HL-60 (cell line): ENCODE data around the gene GFPT1.

Experiments used
- DNase-seq, 2 experiments: peaks; one replicate each; pipeline ENCODE4 v3.0.0-alpha.2; 2010 to 2020; ENCODE audit warnings: low read depth in 1 of 2, low spot score in 1 of 2
- H3K27ac ChIP-seq: fragments of 250-450 bp; sonication (Bioruptor Pico); replicated peaks from 2 replicates; pipeline ENCODE4 v1.5.1; 2020; ENCODE audit warnings: mild to moderate bottlenecking, moderate library complexity
- H3K27me3 ChIP-seq: fragments of 250-450 bp; sonication (Bioruptor Pico); 2 replicates; pipeline ENCODE4 v1.5.1; 2021; ENCODE audit warnings: mild to moderate bottlenecking, moderate library complexity; ENCODE audit not compliant: insufficient read depth, poor library complexity, severe bottlenecking
- H3K4me3 ChIP-seq: replicated peaks from 2 replicates; pipeline ENCODE4 v1.5.1; 2011; ENCODE audit warnings: mild to moderate bottlenecking, control low read depth, low read length; ENCODE audit not compliant: insufficient read depth
- GABPA ChIP-seq: IDR thresholded peaks from 2 replicates; pipeline ENCODE4 v1.6.1; 2012; ENCODE audit warnings: low read depth
- POLR2AphosphoS5 ChIP-seq: IDR thresholded peaks from 2 replicates; pipeline ENCODE4 v1.6.1; 2012; ENCODE audit warnings: low read depth
- SPI1 ChIP-seq: IDR thresholded peaks from 2 replicates; pipeline ENCODE4 v1.6.1; 2012; ENCODE audit warnings: low read depth, mild to moderate bottlenecking, borderline replicate concordance
- TF ChIP-seq, protein P1 (sequence below): IDR thresholded peaks from one replicate; pipeline ENCODE4 v1.5.1; 2011; ENCODE audit warnings: low read length, control low read depth, inconsistent platforms; ENCODE audit not compliant: insufficient read depth
- TF ChIP-seq, protein P2 (sequence below): IDR thresholded peaks from 2 replicates; pipeline ENCODE4 v1.6.1; 2012; ENCODE audit warnings: low read depth; ENCODE audit not compliant: insufficient replicate concordance

GFPT1 gene

DNA sequence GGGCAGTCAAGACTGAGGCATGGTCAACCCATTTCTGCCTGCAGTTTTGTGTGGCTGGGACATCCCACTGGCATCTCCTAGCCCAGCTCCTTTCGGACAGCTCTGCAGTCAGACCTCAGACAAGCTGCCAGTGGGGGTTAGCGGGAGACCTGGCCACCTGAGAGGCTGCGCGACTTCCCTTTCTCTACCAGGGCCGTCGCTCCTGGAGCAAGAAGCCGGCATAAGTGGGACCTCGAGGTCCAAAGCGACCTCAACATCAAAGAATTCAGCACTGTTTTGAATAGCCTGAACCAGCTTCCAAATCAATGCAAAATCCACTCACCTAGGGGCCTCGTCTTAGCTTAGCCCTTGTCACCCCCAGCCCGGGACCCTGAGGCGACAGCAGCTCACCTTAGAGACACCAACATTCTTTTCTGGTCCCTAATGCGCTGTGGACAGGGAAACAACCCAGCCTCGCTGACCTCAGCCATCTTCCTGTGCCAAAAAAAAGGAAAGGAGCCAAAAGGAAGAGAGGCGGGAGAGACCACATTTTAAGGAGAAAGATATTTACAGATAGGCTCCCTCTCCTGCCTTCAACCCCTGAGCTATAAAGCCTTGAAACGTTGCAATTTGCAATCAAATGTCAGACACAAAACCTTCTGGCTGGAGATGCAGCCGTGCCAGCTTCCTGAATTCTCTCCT lies 81.2 kb downstream of the GFPT1 start:
- Histone ChIP-seq H3K27me3 (peaks cover 2% of the 10 kb centered on the region), H3K4me3 (peak overlapping the region; percentile 73), H3K27ac (no peak overlapping the region)
- DNase-seq = no peak
- TF ChIP-seq, protein P1, sequence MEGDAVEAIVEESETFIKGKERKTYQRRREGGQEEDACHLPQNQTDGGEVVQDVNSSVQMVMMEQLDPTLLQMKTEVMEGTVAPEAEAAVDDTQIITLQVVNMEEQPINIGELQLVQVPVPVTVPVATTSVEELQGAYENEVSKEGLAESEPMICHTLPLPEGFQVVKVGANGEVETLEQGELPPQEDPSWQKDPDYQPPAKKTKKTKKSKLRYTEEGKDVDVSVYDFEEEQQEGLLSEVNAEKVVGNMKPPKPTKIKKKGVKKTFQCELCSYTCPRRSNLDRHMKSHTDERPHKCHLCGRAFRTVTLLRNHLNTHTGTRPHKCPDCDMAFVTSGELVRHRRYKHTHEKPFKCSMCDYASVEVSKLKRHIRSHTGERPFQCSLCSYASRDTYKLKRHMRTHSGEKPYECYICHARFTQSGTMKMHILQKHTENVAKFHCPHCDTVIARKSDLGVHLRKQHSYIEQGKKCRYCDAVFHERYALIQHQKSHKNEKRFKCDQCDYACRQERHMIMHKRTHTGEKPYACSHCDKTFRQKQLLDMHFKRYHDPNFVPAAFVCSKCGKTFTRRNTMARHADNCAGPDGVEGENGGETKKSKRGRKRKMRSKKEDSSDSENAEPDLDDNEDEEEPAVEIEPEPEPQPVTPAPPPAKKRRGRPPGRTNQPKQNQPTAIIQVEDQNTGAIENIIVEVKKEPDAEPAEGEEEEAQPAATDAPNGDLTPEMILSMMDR = no peak
- no peak for TF ChIP-seq SPI1
- TF ChIP-seq GABPA = no peak
- no peak for TF ChIP-seq POLR2AphosphoS5
- TF ChIP-seq, protein P2, sequence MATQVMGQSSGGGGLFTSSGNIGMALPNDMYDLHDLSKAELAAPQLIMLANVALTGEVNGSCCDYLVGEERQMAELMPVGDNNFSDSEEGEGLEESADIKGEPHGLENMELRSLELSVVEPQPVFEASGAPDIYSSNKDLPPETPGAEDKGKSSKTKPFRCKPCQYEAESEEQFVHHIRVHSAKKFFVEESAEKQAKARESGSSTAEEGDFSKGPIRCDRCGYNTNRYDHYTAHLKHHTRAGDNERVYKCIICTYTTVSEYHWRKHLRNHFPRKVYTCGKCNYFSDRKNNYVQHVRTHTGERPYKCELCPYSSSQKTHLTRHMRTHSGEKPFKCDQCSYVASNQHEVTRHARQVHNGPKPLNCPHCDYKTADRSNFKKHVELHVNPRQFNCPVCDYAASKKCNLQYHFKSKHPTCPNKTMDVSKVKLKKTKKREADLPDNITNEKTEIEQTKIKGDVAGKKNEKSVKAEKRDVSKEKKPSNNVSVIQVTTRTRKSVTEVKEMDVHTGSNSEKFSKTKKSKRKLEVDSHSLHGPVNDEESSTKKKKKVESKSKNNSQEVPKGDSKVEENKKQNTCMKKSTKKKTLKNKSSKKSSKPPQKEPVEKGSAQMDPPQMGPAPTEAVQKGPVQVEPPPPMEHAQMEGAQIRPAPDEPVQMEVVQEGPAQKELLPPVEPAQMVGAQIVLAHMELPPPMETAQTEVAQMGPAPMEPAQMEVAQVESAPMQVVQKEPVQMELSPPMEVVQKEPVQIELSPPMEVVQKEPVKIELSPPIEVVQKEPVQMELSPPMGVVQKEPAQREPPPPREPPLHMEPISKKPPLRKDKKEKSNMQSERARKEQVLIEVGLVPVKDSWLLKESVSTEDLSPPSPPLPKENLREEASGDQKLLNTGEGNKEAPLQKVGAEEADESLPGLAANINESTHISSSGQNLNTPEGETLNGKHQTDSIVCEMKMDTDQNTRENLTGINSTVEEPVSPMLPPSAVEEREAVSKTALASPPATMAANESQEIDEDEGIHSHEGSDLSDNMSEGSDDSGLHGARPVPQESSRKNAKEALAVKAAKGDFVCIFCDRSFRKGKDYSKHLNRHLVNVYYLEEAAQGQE = no peak

DNA sequence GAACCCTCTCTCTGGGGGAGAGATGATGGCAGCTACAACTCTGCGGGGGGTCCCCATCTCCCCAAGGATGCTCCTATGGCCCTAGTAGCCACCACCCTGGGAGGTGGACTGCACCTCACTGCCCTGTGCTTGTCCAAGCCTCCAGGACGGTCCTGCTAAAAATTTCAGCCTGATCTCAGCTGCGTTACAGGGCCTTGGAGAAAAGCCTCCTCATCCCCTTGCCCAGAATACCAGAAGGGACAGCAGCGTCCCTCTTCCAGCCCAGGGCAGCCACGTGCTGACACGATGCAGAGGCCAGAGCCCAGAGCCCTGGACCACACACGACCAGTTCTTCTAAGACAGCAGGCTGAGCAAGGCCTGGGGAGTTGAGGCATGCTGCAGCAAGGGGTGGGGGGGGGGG lies 81.9 kb downstream of the GFPT1 start:
- no peak for DNase-seq
- TF ChIP-seq POLR2AphosphoS5 (no peak), SPI1 (no peak), GABPA (no peak)
- TF ChIP-seq, protein P2 = no peak
- TF ChIP-seq, protein P1 = no peak
- no peak overlapping the region for H3K27ac ChIP-seq
- H3K27me3 ChIP-seq = peaks cover 2% of the 10 kb centered on the region
- H3K4me3 ChIP-seq = no peak overlapping the region

DNA sequence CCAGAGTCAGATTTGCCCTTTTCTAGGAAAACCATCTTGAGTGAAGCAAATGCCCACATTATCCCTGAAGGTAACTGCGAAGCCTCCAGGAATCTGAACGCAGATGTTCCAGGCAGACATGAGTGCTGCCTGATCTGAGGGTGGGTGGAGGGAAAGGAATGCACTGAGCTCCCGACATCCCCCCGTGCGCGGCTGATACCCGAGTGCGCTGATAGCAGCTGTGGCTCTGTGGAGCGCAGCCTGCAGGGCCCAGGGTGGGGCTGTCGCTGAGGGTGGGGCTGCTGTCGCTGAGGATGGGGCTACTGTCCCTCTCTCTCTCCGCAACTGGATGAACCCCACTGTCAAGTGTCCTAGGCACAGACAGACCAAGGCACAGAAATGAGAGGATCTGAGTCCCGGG lies 82.4 kb downstream of the GFPT1 start:
- peaks cover 2% of the 10 kb centered on the region for H3K27me3 ChIP-seq
- H3K4me3 ChIP-seq = no peak overlapping the region
- TF ChIP-seq GABPA = no peak
- no peak for TF ChIP-seq SPI1
- TF ChIP-seq, protein P1 = no peak
- no peak for TF ChIP-seq POLR2AphosphoS5
- TF ChIP-seq, protein P2 = no peak
- no peak overlapping the region for H3K27ac ChIP-seq
- no peak for DNase-seq
